AG04450 (cell line): Measurements from ENCODE around the gene B9D2. TPM values are rescaled to one million over a fixed set of nuclear protein-coding genes. Genes with fewer than 3 reads are reported as not detected.

Source experiments
- CTCF ChIA-PET: fragments of 300-600, 350-600 bp; formaldehyde crosslinking; extraction: SDS; loops from one replicate; lab custom pipeline; 2022; ENCODE audit warnings: antibody characterized with exemption, inconsistent platforms; lab: Charles Lee
- POLR2A ChIA-PET: fragments of 350-600 bp; formaldehyde crosslinking; extraction: SDS; loops from one replicate; lab custom pipeline; 2021; ENCODE audit warnings: antibody characterized with exemption, inconsistent platforms; lab: Yijun Ruan, JAX
- DNase-seq: peaks from one replicate; pipeline ENCODE4 v3.0.0-alpha.2; 2011; ENCODE audit warnings: low read depth, low spot score
- H3K27ac ChIP-seq: one replicate; pipeline ENCODE4 v1.5.1; 2012; ENCODE audit warnings: low read depth, low read length, control low read depth
- H3K27me3 ChIP-seq: one replicate; pipeline ENCODE4 v1.6.0; 2012; ENCODE audit warnings: low read length; ENCODE audit not compliant: control insufficient read depth, insufficient read depth
- H3K4me3 ChIP-seq: 2 replicates; pipeline ENCODE4 v1.5.1; 2011; ENCODE audit warnings: mild to moderate bottlenecking, low read depth, low read length, control low read depth
- H3K9me3 ChIP-seq: 2 replicates; pipeline ENCODE4 v1.5.1; 2012; ENCODE audit warnings: low read length; ENCODE audit not compliant: control insufficient read depth, insufficient read depth
- polyA plus RNA-seq: library from polyadenylated mRNA; depleted of rRNA; stranded (reverse); fragments of >200 nt; gene quantifications from 2 replicates; pipeline ENCODE4 v1.2.3, GENCODE V29; 2011; rRNA removed
- TF ChIP-seq, protein P1 (sequence below): IDR thresholded peaks from 2 replicates; pipeline ENCODE4 v1.5.1; 2011; ENCODE audit warnings: low read depth, low read length, control low read depth, inconsistent platforms

The B9D2 gene
- polyA plus RNA-seq, 1 experiment, result 3.9 TPM

DNA sequence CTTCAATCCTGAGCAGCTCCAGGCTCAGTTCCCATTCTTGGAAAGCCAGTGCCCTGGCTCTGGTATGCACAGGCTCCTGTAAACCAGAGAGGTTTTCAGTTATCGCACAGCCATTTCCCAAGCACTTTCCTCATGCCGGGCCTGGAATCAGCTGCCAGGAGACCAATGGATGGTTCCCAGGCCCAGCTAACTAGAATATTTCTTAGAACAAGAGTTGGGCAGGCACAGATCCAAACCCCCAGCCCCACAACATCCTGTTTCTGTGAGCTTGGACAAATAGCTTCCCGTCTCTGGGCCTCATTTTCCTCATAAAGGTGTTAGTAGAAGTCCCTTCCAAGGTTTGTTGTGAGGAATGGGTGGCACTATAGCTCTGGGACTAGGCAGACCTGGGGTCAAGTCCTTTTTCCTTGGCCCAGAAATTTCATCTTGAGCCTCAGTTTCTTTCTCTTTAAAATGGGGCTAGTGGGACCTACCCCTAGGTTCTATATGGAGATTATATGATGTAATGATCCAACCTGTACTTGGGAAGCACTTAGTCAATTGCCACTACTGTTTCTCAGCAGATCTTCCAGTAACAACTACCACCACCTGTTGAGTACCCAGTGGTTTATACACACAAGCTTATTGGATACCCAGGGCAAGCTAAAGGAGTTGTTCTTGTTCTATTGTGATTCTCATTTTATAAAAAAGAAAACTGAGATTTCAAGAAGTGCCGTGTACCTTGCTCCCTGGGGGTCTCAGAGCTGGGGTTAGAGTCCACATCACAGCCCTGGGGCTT lies 59.1 kb downstream of the B9D2 start:
- H3K27ac ChIP-seq, result no peak overlapping the region
- no peaks in the 10 kb centered on the region for H3K9me3 ChIP-seq
- H3K27me3 ChIP-seq, result no peaks in the 10 kb centered on the region
- H3K4me3 ChIP-seq, result no peak overlapping the region
- TF ChIP-seq, protein P1, sequence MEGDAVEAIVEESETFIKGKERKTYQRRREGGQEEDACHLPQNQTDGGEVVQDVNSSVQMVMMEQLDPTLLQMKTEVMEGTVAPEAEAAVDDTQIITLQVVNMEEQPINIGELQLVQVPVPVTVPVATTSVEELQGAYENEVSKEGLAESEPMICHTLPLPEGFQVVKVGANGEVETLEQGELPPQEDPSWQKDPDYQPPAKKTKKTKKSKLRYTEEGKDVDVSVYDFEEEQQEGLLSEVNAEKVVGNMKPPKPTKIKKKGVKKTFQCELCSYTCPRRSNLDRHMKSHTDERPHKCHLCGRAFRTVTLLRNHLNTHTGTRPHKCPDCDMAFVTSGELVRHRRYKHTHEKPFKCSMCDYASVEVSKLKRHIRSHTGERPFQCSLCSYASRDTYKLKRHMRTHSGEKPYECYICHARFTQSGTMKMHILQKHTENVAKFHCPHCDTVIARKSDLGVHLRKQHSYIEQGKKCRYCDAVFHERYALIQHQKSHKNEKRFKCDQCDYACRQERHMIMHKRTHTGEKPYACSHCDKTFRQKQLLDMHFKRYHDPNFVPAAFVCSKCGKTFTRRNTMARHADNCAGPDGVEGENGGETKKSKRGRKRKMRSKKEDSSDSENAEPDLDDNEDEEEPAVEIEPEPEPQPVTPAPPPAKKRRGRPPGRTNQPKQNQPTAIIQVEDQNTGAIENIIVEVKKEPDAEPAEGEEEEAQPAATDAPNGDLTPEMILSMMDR, result no peak
- ChIA-PET CTCF (interaction anchor here (1.1 to 1.9 kb wide), 2 partner anchors 39 to 101 kb away, joined by 4 to 6 read pairs; no protein-coding TSS in a partner anchor), POLR2A (interaction anchor here (0.6 kb wide), 1 partner anchor 15 kb away, joined by 4 read pairs; no protein-coding TSS in a partner anchor)
- DNase-seq, result no peak

Other genes starting within 250 kb of the B9D2 start
- gene CYP2F1, start 249.7 kb downstream of the B9D2 start, polyA plus RNA-seq, result not detected in 2 replicates
- gene CYP2S1, start 170.9 kb downstream of the B9D2 start, polyA plus RNA-seq, result 0.73 and 2.5 TPM in 2 replicates
- gene AXL, start 144.9 kb downstream of the B9D2 start, polyA plus RNA-seq, result 210 and 212 TPM in 2 replicates
- 42.3 and 56.3 TPM in 2 replicates for gene HNRNPUL1, start 99.8 kb downstream of the B9D2 start, polyA plus RNA-seq
- gene CCDC97, start 54.0 kb downstream of the B9D2 start, polyA plus RNA-seq, result 8.5 and 9.3 TPM in 2 replicates
- 4.9 and 11.2 TPM in 2 replicates for gene TGFB1, start 10.2 kb downstream of the B9D2 start, polyA plus RNA-seq
- 5.2 and 6.3 TPM in 2 replicates for gene TMEM91, start 12.4 kb upstream of the B9D2 start, polyA plus RNA-seq
- gene EXOSC5, start 33.2 kb upstream of the B9D2 start, polyA plus RNA-seq, result 7.8 and 11.7 TPM in 2 replicates
- 10.8 and 15.3 TPM in 2 replicates for gene BCKDHA, start 33.7 kb upstream of the B9D2 start, polyA plus RNA-seq
- gene B3GNT8, start 63.2 kb upstream of the B9D2 start, polyA plus RNA-seq, result 0.14 and 0.29 TPM in 2 replicates
- 58.2 and 64.7 TPM in 2 replicates for gene DMAC2, start 75.8 kb upstream of the B9D2 start, polyA plus RNA-seq
- not detected in 2 replicates for gene ERICH4, start 79.0 kb upstream of the B9D2 start, polyA plus RNA-seq
- gene CEACAM21, start 212.0 kb upstream of the B9D2 start, polyA plus RNA-seq, result not detected in 2 replicates